NCI-H460 (cell line): Measurements from ENCODE around the gene SDK2. TPM values are rescaled to one million over a fixed set of nuclear protein-coding genes. Genes with fewer than 3 reads are reported as not detected.

Experiments
- DNase-seq: peaks from one replicate; pipeline ENCODE4 v3.0.0-alpha.2; 2016; ENCODE audit warnings: low read depth; ENCODE audit errors: extremely low read depth
- total RNA-seq: library from RNA; depleted of rRNA; stranded (reverse); fragments of >200 nt; shearing (Covaris generic); gene quantifications from 2 replicates; pipeline ENCODE4 v1.2.3, GENCODE V29; 2014

The SDK2 gene
- total RNA-seq, 1 experiment from 2014 or later: 0.02 TPM

DNA sequence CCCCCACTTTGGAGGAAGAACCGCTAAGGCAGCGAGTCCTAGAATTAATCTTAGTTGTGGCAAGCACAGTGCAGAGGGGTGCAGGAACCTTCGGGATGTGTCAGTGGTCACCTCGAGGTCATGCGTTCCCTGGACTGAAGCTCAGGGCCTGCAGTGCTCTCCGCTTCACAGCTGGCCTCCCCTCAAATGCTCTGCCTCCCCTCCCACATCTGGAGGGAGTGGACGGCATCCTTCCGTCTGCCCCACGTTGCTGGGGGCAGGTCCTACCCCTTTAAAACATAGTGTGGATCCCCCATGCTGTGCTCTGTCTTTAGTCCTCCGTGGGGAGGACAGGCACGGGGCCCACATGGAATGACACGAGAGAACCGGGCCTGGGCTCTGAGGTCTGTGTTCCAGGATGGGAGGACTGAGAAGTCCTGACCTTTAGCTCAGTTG, 232.9 kb downstream of the SDK2 start:
- no peak for DNase-seq

- DNase-seq: no peak
These were observed 233.5 kb downstream of the SDK2 start for GRCh38 chr17:73410586-73411312.

DNA sequence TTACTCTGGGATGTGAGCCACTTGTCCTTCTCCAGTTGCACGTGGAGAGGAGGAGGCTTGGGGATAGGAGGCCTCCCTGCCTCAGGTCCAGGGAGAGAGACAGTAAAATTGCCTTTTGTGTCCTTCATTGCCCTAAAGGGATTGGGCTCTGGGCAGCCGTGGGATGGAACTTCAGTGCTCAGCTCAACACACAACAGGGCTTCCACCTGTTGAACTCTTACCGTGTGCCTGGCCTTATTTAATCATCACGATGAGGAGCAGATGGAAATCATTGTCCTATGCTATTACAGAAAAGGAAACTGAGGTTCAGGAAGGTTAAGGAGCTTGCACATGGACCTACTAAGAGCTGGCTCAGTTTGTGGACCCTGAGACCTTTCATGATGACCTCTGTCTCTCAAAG, 240.0 kb downstream of the SDK2 start:
- no peak for DNase-seq

- no peak for DNase-seq
These were observed 241.8 kb downstream of the SDK2 start for GRCh38 chr17:73402466-73402865.

DNA sequence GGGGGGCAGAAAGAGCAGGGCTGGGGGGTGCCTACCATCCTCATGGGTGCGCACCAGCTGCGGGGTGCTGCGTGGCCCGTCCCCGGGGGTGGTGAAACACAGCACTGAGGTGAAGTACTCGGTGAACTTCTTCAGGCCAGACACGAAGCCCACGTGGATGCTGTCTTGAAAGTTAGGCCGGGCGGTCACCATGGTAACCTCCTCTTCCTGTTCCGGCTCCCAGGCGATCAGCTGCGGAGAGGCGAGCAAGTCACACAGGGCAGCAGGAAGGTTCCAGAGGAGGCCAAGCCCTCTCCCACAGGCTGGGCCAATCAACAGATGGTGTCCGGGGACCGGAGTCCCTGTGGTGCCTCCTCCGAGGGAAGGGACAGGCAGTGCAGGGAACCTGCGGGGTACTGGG, 242.3 kb downstream of the SDK2 start:
- no peak for DNase-seq

DNA sequence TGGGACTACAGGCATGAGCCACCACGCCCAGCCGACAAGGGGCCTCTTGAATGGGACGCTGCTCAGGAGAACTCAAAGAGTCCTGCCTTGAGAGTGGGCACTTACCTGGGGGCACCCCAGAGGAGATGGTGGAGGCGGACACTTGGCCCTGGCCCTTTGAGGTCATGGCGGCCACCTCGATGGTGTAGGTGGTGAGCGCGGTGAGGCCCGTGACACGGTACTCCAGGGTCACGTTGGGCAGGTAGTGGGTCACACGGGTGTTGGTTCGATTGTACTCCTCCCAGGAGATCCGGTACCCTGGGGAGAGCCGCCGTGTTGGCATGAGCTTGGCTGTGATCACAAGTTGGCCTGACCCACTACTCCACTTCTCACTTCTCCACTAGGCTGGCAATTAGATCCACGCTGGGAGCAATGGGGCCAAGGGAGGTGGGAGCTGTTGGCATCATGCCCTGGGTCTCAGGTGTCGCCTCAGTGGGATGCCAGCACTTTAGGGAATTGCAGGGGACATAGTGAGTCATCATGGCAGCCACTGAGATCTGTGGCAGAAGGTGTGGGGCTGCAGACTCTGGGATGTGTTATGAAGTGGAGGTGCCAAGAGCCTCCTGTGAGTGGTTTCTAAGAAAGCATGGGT, 243.2 kb downstream of the SDK2 start:
- DNase-seq: no peak

- no peak for DNase-seq
These were observed 245.2 kb downstream of the SDK2 start for GRCh38 chr17:73399056-73399455.

- no peak for DNase-seq
These were observed 246.2 kb downstream of the SDK2 start for GRCh38 chr17:73397856-73398540.

- DNase-seq: no peak
These were observed 246.9 kb downstream of the SDK2 start for GRCh38 chr17:73397278-73397826.

DNA sequence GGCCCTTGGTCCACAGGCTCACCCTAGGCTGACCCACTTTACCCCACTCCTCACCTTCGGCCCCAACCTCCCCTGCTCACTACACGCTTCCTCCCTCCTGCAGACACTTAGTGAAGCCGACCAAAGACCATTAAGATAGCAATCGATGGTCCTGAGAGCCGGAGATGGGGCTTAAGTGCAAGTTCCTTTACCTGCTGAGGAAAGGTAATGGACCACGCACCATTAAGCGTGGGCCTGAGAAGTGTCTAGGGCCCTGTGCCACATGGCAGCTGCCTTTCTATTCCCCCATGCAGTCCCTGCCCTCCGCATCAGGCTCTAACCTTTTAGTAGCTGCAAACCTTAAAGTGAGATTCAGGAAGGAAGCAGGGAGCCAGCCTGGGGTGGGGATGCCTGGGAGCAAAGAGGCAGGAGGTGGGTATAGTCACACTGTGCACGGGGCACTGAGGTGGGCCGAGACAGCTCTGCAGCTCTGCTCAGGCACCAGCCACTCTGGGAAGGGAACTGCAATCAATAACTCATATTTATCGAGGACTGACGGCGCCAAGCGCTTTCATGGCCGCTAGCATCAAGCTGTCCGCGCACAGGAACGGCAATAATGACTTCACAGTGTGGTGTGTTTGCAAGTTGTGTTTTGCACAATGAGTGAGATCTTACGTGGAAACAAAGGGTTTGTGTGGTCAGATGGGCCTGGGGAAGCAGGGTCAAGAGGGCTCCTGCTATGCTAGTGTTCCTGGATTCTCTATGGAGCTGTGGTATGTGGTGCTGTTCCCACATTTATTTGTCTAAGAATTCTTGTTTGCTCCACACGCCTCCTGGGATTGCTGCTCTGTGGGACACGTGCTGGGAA, 247.6 kb downstream of the SDK2 start:
- DNase-seq: no peak

GRCh38 chr17:73394512-73395450, 249.5 kb downstream of the SDK2 start:
- no peak for DNase-seq

- DNase-seq: no peak
These were observed 250.3 kb downstream of the SDK2 start for GRCh38 chr17:73393962-73394361.

DNA sequence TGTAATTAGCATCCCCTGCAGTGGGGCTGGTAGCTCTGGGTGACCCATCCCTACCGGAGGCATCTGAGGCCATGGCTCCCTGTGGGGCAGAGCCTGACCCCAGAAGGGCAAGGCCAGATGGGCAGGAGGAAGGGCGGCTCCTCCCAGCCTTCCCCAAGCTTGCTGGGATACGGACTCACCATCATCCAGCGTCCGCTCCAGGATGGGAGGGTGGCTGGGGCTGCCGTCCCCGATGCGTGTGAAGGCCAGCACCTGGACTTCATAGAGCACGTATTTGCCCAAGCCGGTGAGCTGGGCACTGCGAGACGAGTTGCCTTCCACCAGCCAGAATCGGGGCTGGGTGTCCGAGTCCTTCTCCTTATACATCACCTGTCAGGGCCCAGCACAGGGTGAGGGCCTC, 250.9 kb downstream of the SDK2 start:
- no peak for DNase-seq

DNA sequence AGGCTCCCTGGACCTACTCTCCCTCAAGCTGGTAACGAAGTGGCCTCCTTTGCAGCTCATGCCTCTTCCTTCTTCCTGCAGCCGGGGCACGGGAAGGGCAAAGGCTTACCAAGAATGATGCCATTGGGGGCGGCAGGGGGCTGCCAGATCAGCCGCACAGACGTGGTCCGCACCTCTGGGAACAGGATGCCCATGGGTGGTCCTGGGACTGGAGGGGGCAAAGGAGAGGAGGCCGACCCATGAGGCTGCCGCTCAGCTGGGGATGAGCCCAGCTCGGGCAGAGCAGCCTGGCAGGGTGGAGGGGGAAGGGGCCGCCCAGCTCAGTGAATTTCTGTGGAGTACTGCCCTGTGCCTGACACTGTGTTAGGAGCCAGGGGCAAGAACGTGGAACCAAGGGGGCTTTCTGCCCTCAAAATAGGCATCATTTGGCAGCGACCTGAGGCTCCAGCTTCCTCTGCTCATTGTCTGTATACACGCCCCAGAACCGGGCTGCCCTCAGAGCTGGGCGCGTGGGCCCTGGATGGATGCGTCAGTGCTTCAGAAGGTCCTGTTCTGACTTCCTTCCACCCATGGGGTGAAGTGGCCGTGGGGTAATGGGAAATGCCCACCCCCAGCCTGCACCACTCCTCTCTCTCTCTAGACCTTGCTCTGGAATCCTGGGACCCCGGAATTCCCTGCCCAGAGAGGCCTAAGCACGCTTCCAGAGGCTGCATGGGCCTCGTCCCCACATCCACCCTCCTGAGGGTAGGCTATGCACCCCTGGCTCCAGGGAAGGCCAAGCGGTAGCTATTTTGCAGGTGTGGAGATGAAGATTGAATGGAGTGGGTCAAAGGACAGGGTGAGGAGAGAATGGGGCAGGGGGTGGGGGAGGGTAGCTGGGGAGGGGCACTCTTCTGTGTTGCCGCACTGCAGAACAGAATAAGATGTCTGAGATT, 252.6 kb downstream of the SDK2 start:
- no peak for DNase-seq

DNA sequence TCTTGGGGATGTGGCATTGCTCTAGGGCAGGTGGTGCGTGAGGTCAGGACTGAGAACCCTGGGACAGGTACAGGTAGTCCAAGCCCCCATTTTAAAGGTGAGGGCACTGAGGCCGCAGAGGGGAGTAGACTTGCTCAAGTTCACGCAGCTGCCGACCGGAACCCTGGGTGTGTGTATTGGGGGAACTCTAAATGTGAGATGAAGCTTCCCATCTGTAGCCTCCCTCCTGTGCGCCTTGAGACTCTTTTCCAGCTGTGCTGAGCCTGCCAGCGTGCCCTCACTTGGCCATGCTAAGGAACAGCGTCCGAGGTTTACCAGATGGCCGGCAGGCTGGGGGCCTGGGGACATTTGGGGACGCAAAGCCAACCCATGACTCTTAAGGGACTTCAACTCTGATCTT, 253.4 kb downstream of the SDK2 start:
- no peak for DNase-seq

GRCh38 chr17:73390221-73390620, 254.0 kb downstream of the SDK2 start:
- DNase-seq: no peak

DNA sequence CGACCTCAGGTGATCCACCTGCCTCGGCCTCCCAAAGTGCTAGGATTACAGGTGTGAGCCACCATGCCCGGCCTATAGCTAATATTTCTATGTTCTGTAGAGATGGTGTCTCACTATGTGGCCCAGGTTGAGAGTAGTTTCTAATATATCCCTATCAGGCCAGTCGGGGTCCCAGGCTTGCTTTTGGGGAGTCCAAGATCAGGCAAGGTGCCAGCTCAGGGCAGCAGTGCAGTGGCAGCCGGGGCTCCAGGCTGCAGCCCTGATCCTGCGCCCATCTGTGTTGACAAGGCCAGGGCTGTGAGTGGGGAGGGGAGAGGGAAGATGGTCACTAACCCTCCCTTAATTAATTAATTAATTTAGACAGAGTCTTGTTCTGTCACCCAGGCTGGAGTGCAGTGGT, 254.8 kb downstream of the SDK2 start:
- no peak for DNase-seq

GRCh38 chr17:73388578-73388905, 255.7 kb downstream of the SDK2 start:
- no peak for DNase-seq
